ENCODE results near the gene SFMBT2.

Gene SFMBT2

GRCh38 chr10:7378602-7379403, 32.0 kb downstream of the SFMBT2 start:
- Histone ChIP-seq H3K9me3 (ENCODE audit: control insufficient read depth, insufficient read depth, low read length) (no peaks in the 10 kb centered on the region), H3F3A (ENCODE audit: control insufficient read depth, insufficient read depth) (0 out of 2 replicates have a peak, but pooled peaks cover 5% of the 10 kb centered on the region), H3K4me2 (ENCODE audit: low read length) (no peak overlapping the region), H4K20me1 (ENCODE audit: control insufficient read depth, insufficient read depth, low read depth, low read length) (no peaks in the 10 kb centered on the region), H3K27ac (ENCODE audit: low read depth, low read length) (no peak overlapping the region), H3K36me3 (ENCODE audit: control insufficient read depth, low read length) (peaks cover 44% of the 10 kb centered on the region), H3K4me1 (ENCODE audit: control insufficient read depth, low read length) (peaks cover 4% of the 10 kb centered on the region), H3K9me2 (replicated peaks; ENCODE audit: control insufficient read depth, low read length) (no peaks in the 10 kb centered on the region), H3K79me2 (ENCODE audit: control insufficient read depth, low read length) (peaks cover 19% of the 10 kb centered on the region), H3K4me3 (ENCODE audit: low read length) (no peak overlapping the region), H3K27me3 (ENCODE audit: control insufficient read depth, low read length) (no peaks in the 10 kb centered on the region)
- TF ChIP-seq CTCF (IDR thresholded peaks at IDR 0.05; ENCODE audit: low read depth, low read length, poor library complexity, severe bottlenecking) (no peak), EZH2phosphoT487 (IDR thresholded peaks at IDR 0.05; ENCODE audit: borderline replicate concordance, low read length) (no peak)

- Histone ChIP-seq H3K27me3 (ENCODE audit: control insufficient read depth, low read length) (no peaks in the 10 kb centered on the region), H3F3A (ENCODE audit: control insufficient read depth, insufficient read depth) (0 out of 2 replicates have a peak, but pooled peaks cover 5% of the 10 kb centered on the region), H3K79me2 (ENCODE audit: control insufficient read depth, low read length) (peaks cover 10% of the 10 kb centered on the region), H3K4me1 (ENCODE audit: control insufficient read depth, low read length) (peaks cover 14% of the 10 kb centered on the region), H3K36me3 (ENCODE audit: control insufficient read depth, low read length) (peaks cover 54% of the 10 kb centered on the region), H3K9me2 (replicated peaks; ENCODE audit: control insufficient read depth, low read length) (no peaks in the 10 kb centered on the region), H3K9me3 (ENCODE audit: control insufficient read depth, insufficient read depth, low read length) (peaks cover 4% of the 10 kb centered on the region; the same call in 1 of the 2 replicates), H3K4me3 (ENCODE audit: low read length) (no peak overlapping the region), H3K4me2 (ENCODE audit: low read length) (no peak overlapping the region), H4K20me1 (ENCODE audit: control insufficient read depth, insufficient read depth, low read depth, low read length) (no peaks in the 10 kb centered on the region), H3K27ac (ENCODE audit: low read depth, low read length) (no peak overlapping the region)
- TF ChIP-seq CTCF (IDR thresholded peaks at IDR 0.05; ENCODE audit: low read depth, low read length, poor library complexity, severe bottlenecking) (no peak), EZH2phosphoT487 (IDR thresholded peaks at IDR 0.05; ENCODE audit: borderline replicate concordance, low read length) (no peak)
These were observed 33.1 kb downstream of the SFMBT2 start for GRCh38 chr10:7377614-7378248.

GRCh38 chr10:7374795-7375194, 36.0 kb downstream of the SFMBT2 start:
- Histone ChIP-seq H3K36me3 (ENCODE audit: control insufficient read depth, low read length) (peaks cover 51% of the 10 kb centered on the region), H3K79me2 (ENCODE audit: control insufficient read depth, low read length) (peaks cover 6% of the 10 kb centered on the region; the same call in 1 of the 2 replicates), H3K9me2 (replicated peaks; ENCODE audit: control insufficient read depth, low read length) (no peaks in the 10 kb centered on the region), H3K27me3 (ENCODE audit: control insufficient read depth, low read length) (no peaks in the 10 kb centered on the region), H3K4me2 (ENCODE audit: low read length) (no peak overlapping the region), H3K4me1 (ENCODE audit: control insufficient read depth, low read length) (peaks cover 14% of the 10 kb centered on the region), H3K27ac (ENCODE audit: low read depth, low read length) (no peak overlapping the region), H3K9me3 (ENCODE audit: control insufficient read depth, insufficient read depth, low read length) (peaks cover 4% of the 10 kb centered on the region; the same call in 1 of the 2 replicates), H3F3A (ENCODE audit: control insufficient read depth, insufficient read depth) (no peaks in the 10 kb centered on the region), H4K20me1 (ENCODE audit: control insufficient read depth, insufficient read depth, low read depth, low read length) (no peaks in the 10 kb centered on the region), H3K4me3 (ENCODE audit: low read length) (no peak overlapping the region)
- TF ChIP-seq CTCF (IDR thresholded peaks at IDR 0.05; ENCODE audit: low read depth, low read length, poor library complexity, severe bottlenecking) (no peak), EZH2phosphoT487 (IDR thresholded peaks at IDR 0.05; ENCODE audit: borderline replicate concordance, low read length) (no peak)
